Natural killer cell (primary cell): ENCODE results near the gene SPPL3. TPM values are rescaled to one million over a fixed set of nuclear protein-coding genes. Genes with fewer than 3 reads are reported as not detected.

Source experiments
- ATAC-seq, 3 donors: fragments of 150-1000 bp in 2 of 3; fragments of 200-7000 bp in 1 of 3; cut with Tn5 transposase; 1 replicate in 1 of 3; 2 replicates in 2 of 3; pipeline ENCODE4 v1.10.0; 2021; ENCODE audit warnings: mild to moderate bottlenecking in 2 of 3, moderate library complexity in 2 of 3
- DNase-seq, 2 donors: peaks; one replicate each; pipeline versions ENCODE4 v3.0.0 to v3.0.0-alpha.2; 2013 to 2021; ENCODE audit warnings: mixed read lengths in 1 of 2
- H3K27ac ChIP-seq: one replicate; pipeline ENCODE4 v1.5.1; 2013; ENCODE audit warnings: mild to moderate bottlenecking, low read length
- H3K27me3 ChIP-seq: one replicate; pipeline ENCODE4 v1.6.1; 2013; ENCODE audit warnings: low read length; ENCODE audit not compliant: control insufficient read depth, insufficient read depth
- H3K36me3 ChIP-seq: one replicate; pipeline ENCODE4 v1.6.1; 2013; ENCODE audit warnings: low read length; ENCODE audit not compliant: control insufficient read depth, insufficient read depth
- H3K4me1 ChIP-seq: one replicate; pipeline ENCODE4 v1.6.1; 2013; ENCODE audit warnings: low read length; ENCODE audit not compliant: control insufficient read depth, insufficient read depth
- H3K4me3 ChIP-seq: one replicate; pipeline ENCODE4 v1.5.1; 2013; ENCODE audit warnings: low read length
- H3K9me3 ChIP-seq: one replicate; pipeline ENCODE4 v1.6.1; 2013; ENCODE audit warnings: low read length; ENCODE audit not compliant: control insufficient read depth, insufficient read depth
- H3K27ac Mint-ChIP-seq, 2 donors: one replicate each; pipeline ENCODE4 v1.8.0; 2022; ENCODE audit warnings: mild to moderate bottlenecking in 2 of 2, mixed read lengths in 2 of 2, moderate library complexity in 1 of 2
- H3K27me3 Mint-ChIP-seq, 2 donors: one replicate each; pipeline ENCODE4 v1.8.0; 2022; ENCODE audit warnings: low read depth in 2 of 2, mixed read lengths in 2 of 2
- H3K36me3 Mint-ChIP-seq: one replicate; pipeline ENCODE4 v1.8.0; 2022; ENCODE audit warnings: mixed read lengths
- H3K4me1 Mint-ChIP-seq, 2 donors: one replicate each; pipeline ENCODE4 v1.8.0; 2022; ENCODE audit warnings: mixed read lengths in 2 of 2
- H3K4me3 Mint-ChIP-seq: one replicate; pipeline ENCODE4 v1.8.0; 2022; ENCODE audit warnings: mild to moderate bottlenecking, moderate library complexity, mixed read lengths
- H3K9me3 Mint-ChIP-seq, 2 donors: one replicate each; pipeline ENCODE4 v1.8.0; 2022; ENCODE audit warnings: mixed read lengths in 2 of 2
- CTCF ChIP-seq: fragments of 200-600 bp; IDR thresholded peaks from one replicate; pipeline ENCODE4 v1.8.0; 2022; ENCODE audit warnings: antibody characterized with exemption
- WGBS: methylation state at CpG from one replicate; pipeline ENCODE4 v1.1.7; 2013; ENCODE audit warnings: missing lambda C conversion rate; ENCODE audit not compliant: insufficient coverage; 5-methylcytosine and 5-hydroxymethylcytosine counted together
- intact Hi-C: fragments of 100-400 bp; cut with micrococcal nuclease; formaldehyde crosslinking; loops from one replicate; pipeline ENCODE4 v1.14.2; 2022
- total RNA-seq, 4 donors: library from RNA; stranded (reverse); fragments of 120-200 nt in 1 of 4; gene quantifications; one replicate each; pipeline versions ENCODE4 v1.2.3 to v1.2.4, GENCODE V29; 2013 to 2022

Gene SPPL3
- total RNA-seq, 3 donors from 2014 or later (not counting 1 experiment from before 2014, with no cell fraction given) = 31.5 to 40.2 (median 39.9) TPM

- Histone ChIP-seq H3K4me3 (no peak overlapping the region), H3K27ac (no peak overlapping the region), H3K4me1 (peaks cover 2% of the 10 kb centered on the region), H3K9me3 (no peaks in the 10 kb centered on the region), H3K27me3 (no peaks in the 10 kb centered on the region), H3K36me3 (no peaks in the 10 kb centered on the region)
- no peaks in the 10 kb centered on the region for H3K36me3 Mint-ChIP-seq
- ATAC-seq = no peak
- peaks cover 3 to 6% of the 10 kb centered on the region in 2 donors for H3K27me3 Mint-ChIP-seq
- intact Hi-C loops = no loop called here
- H3K27ac Mint-ChIP-seq = no peak overlapping the region
- no peak for TF ChIP-seq CTCF
- no peaks in the 10 kb centered on the region for H3K9me3 Mint-ChIP-seq
- no peak for DNase-seq
- WGBS = 35% methylated on average over 2 of the region's 2 CpGs
- H3K4me3 Mint-ChIP-seq = no peak overlapping the region
- H3K4me1 Mint-ChIP-seq = peaks cover 0 to 9% of the 10 kb centered on the region in 2 donors
These were observed 32.0 kb upstream of the SPPL3 start for GRCh38 chr12:120936197-120936596.

GRCh38 chr12:120933786-120934185, 29.6 kb upstream of the SPPL3 start:
- Histone ChIP-seq H3K27ac (no peak overlapping the region), H3K4me1 (no peaks in the 10 kb centered on the region), H3K27me3 (no peaks in the 10 kb centered on the region), H3K36me3 (no peaks in the 10 kb centered on the region), H3K9me3 (no peaks in the 10 kb centered on the region), H3K4me3 (no peak overlapping the region)
- DNase-seq = no peak
- no peaks in the 10 kb centered on the region for H3K36me3 Mint-ChIP-seq
- H3K9me3 Mint-ChIP-seq = no peaks in the 10 kb centered on the region
- no peak overlapping the region for H3K4me3 Mint-ChIP-seq
- TF ChIP-seq CTCF = no peak
- intact Hi-C loops = no loop called here
- peaks cover 3 to 6% of the 10 kb centered on the region in 2 donors for H3K27me3 Mint-ChIP-seq
- 83% methylated on average over 3 of the region's 6 CpGs for WGBS
- peaks cover 0 to 9% of the 10 kb centered on the region in 2 donors for H3K4me1 Mint-ChIP-seq
- no peak overlapping the region for H3K27ac Mint-ChIP-seq
- no peak for ATAC-seq

- no peak for ATAC-seq
- Histone ChIP-seq H3K36me3 (no peaks in the 10 kb centered on the region), H3K4me1 (no peaks in the 10 kb centered on the region), H3K4me3 (no peak overlapping the region), H3K27ac (no peak overlapping the region), H3K9me3 (no peaks in the 10 kb centered on the region), H3K27me3 (no peaks in the 10 kb centered on the region)
- intact Hi-C loops = no loop called here
- Mint-ChIP-seq H3K4me3 (no peak overlapping the region), H3K27ac (no peak overlapping the region), H3K36me3 (no peaks in the 10 kb centered on the region), H3K9me3 (no peaks in the 10 kb centered on the region), H3K4me1 (peaks cover 0 to 9% of the 10 kb centered on the region in 2 donors), H3K27me3 (peaks cover 0 to 3% of the 10 kb centered on the region in 2 donors)
- no peak for DNase-seq
- no peak for TF ChIP-seq CTCF
- 90% methylated on average over 9 of the region's 9 CpGs for WGBS
These were observed 28.9 kb upstream of the SPPL3 start for GRCh38 chr12:120932956-120933526.

DNA sequence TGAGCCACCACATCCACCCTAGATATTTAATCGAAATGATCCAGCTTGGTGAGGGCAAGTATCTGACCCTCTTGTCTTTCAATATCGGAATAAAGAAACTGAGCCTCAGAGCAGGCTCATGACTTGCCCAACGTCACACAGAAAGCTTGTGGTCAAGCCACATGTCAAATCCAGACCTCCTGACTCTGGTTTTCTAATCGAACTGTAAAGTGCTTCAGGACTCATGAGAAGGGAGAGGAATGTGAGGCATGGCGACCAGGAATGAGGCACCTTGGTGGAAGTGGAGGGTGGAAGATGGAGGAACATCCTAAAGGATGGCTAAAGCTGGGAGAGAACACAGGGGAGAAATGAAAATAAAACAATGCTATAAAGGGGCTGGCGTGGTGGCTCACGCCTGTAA, 27.9 kb upstream of the SPPL3 start:
- Mint-ChIP-seq H3K36me3 (no peaks in the 10 kb centered on the region), H3K4me3 (no peak overlapping the region), H3K27me3 (peaks cover 0 to 3% of the 10 kb centered on the region in 2 donors), H3K4me1 (peaks cover 0 to 9% of the 10 kb centered on the region in 2 donors), H3K27ac (no peak overlapping the region), H3K9me3 (no peaks in the 10 kb centered on the region)
- Histone ChIP-seq H3K4me3 (no peak overlapping the region), H3K27ac (no peak overlapping the region), H3K4me1 (no peaks in the 10 kb centered on the region), H3K27me3 (no peaks in the 10 kb centered on the region), H3K36me3 (no peaks in the 10 kb centered on the region), H3K9me3 (no peaks in the 10 kb centered on the region)
- no peak for ATAC-seq
- no peak for DNase-seq
- intact Hi-C loops = no loop called here
- TF ChIP-seq CTCF = no peak
- whole genome bisulfite sequencing = 77% methylated on average over 7 of the region's 7 CpGs
